Activated CD4-positive, alpha-beta T cell treated with anti-CD3 and anti-CD28 coated beads, Interleukin-2, Interleukin-4, amounts not matched to agents 100 ng/mL and 50 ng/mL, durations not matched to agents 16 hours and 8 hours (primary cell): ENCODE results near the gene OSTM1.
"Not testable (repeated sequence)": the region's sequence is repeated elsewhere in the genome, so short reads cannot be mapped to it uniquely, and the experiment has no call there.

ENCODE experiments used
- DNase-seq: peaks from one replicate; pipeline ENCODE4 v3.0.0-alpha.2; 2020; ENCODE audit warnings: low spot score

OSTM1 gene

DNA sequence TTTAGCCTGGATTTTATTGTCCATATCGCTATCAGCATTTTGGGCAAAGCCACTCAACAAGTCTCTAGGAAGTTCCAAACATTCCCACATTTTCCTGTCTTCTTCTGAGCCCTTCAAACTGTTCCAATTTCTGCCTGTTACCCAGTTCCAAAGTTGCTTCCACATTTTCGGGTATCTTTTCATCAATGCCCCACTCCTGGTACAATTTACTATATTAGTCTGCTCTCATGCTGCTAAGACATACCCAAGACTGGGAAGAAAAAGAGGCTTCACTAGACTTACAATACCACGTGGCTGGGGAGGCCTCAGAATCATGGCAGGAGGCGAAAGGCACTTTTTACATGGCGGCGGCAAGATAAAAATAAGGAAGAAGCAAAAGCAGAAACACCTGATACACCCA is 58.3 kb downstream of the OSTM1 start:
- not testable (repeated sequence) for DNase-seq

DNA sequence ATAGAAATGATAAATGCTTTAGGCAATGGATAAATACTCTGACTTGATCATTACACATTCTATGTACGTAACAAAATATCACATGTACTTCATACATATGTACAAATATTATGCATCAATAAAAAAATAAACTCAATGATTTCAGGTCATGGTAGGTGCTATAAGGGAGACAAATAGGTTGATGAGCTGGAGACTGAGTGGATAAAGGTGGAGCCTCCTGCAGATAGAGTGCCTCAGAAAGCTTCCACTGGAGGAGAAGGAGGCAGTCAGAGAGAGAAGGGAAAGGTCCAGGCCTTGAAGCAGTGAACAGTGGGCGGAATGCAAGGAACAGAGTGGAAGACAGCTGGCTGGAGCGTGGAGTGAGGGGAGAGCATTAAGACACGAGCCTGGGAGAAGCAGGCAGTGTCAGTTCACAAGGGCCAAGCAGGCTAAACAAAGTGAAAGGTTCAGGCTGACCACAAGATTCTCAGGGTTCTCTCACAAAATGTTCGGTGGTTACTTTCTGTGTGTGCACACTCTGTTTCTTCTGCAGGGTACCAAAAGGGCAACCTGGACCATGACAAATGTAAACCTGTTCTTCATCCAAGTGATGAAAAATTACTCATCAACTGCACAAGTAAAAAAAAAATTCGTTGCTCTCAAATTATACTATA is 60.6 kb downstream of the OSTM1 start:
- DNase-seq = no peak

DNA sequence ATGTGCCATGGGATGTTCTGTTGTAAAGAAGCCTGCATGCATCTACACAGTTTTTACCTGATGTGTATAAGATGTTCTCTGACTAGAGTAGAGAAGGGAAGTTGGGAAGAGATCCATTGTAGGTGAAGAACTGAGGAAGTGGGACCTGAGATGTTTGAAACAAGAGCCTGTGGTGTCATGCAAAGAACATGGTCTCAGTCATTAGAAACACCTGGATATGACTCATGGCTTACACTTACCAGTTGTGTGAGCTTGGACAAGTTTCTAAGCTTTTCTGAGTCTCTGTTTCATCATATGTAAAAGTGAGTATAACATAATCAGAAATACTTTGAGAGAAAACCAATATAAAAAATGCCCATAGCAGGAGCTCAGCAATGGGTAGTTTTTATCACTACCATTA is 64.6 kb downstream of the OSTM1 start:
- DNase-seq = no peak

DNA sequence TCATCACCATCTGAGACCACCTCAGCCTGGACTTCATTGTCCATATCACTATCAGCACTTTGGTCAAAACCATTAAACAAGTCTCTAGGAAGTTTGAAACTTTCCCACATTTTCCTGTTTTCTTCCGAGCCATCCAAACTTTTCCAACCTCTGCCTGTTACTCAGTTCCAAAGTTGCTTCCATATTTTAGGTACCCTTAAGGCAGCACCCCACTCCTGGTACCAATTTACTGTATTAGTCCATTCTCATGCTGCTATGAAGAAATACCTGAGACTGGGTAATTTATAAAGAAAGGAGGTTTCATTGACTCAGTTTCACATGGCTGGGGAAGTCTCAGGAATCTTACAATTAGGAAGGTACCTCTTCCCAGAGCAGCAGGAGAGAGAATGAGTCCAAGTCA is 65.3 kb downstream of the OSTM1 start:
- not testable (repeated sequence) for DNase-seq

DNA sequence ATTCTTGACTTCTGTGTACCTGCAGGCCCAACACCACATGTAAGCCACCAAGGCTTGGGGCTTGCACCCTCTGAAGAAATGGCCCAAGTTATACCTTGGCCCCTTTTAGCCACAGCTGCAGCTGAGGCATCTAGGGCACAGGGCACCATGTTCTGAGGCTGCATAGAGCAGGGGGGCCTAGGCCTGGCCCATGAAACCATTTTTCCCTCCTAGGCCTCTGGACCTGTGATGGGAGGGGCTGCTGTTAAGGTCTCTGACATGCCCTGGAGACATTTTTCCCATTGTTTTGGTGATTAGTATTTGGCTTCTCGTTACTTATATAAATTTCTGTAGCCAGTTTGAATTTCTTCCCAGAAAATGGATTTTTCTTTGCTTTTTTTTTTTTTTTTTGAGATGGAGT is 66.2 kb downstream of the OSTM1 start:
- no peak for DNase-seq

DNA sequence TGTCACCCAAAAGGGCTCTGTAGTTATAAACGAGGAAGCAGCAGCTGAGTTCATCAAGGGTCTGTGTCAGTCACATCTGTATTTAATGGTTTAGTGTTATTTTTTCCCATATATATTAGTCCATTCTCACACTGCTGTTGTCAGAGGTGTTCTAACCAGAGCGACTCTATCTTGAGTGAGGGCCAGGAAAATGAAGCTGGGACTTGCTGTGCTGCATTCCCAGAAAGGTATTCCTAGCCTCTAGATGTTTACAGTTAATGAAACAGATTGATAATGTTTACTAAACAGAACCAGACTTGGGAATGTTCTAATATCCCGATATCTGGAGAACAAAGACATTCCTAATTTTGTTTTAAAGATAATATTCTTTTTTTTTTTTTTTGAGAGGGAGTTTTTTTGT is 68.6 kb downstream of the OSTM1 start:
- DNase-seq = no peak

DNA sequence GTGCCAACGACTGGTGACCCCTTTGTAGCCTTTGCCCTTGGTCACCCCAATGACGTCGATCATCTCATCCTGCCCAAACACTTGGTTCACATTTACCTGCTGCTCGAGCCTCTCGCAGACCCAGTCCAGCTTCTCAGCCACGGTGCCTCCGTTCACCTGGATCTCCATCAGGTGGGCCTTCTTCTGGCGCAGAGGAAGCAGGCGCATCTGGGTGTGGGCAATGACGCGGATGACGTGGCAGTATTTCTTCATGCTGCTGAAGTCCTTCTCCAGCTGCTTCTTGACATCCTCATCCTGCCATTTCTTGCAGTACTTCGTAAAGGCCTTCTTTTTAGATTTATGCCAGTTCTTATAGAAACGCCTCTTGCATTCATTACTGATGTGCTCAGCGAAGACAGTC is 69.7 kb downstream of the OSTM1 start:
- DNase-seq = no peak

DNA sequence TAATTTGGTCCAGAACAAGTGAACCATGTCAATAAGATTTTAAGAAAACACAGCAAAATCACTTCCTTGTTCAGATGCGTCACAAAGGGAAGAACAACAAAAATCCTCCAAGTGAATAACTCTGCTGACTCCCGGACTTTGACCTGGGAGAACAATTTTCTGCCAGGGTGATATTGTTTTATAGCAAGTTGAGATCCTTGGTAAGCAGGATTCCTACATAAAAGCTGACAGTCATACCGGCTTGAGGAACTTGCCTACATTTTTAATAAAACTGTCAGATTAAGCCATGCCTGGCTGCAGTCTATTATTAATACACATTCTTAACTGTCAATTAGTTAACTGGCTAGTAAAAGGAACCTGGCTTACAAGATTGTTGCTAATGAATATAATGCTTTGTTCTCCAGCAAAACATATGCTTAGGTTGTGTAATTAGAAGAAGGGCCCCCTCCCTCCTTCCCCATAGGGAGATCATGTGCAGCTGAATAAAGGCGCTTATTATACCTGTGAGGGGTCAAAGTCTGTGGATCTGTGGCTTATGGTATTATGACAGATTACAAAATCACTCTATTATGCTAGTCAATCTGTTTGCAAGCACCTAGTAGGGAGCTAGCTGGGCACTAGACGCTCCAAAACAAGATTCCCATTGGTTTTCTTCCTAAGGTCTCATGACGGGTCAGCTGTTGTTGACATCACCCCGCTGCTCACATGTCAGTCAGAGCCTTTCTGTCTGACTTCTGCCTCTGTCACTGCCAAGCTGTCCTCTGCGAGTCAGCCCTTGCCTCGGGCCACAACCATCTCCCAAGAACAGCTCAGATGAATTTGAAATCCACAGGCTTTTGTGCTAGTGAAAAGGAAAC is 71.9 kb downstream of the OSTM1 start:
- no peak for DNase-seq

DNA sequence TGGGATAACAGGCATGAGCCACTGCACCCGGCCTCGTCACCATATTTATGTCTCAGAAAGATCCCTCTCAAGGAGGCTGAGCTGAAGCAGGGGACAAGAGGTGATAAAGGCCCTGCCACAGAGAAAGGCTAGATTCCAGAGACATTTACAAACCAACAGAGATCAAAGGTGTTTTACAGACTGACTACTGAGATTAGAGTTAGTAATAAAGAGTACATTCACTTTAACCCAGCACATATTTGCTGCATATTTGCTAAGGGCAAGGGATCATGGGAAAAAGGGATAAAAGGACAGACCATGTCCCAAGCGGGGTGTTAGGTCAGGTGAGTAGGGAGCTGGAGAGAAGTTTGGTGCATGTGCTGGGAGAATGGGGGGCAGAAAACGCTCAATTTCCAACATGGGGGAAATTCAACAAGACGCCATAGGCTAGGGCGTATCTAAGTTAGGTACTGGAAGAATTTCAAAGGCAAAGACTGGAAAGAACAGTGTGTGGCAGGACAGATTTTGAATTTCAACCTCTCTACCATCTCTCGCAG is 72.8 kb downstream of the OSTM1 start:
- DNase-seq = no peak

DNA sequence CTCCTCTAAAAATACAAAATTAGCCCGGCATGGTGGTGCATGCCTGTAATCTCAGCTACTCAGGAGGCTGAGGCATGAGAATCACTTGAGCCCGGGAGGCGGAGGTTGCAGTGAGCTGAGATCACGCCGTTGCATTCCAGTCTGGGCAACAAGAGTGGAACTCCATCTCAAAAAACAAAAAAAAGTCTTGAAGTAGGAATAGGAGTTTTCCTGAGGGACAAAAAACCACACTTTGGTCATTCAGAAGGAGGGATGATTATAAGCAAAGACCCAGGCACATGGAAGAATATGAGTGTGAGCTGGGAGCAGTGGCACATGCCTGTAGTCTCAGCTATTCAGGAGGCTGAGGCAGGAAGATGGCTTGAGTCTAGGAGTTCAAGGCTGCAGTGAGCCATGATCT is 74.3 kb downstream of the OSTM1 start:
- not testable (repeated sequence) for DNase-seq

DNA sequence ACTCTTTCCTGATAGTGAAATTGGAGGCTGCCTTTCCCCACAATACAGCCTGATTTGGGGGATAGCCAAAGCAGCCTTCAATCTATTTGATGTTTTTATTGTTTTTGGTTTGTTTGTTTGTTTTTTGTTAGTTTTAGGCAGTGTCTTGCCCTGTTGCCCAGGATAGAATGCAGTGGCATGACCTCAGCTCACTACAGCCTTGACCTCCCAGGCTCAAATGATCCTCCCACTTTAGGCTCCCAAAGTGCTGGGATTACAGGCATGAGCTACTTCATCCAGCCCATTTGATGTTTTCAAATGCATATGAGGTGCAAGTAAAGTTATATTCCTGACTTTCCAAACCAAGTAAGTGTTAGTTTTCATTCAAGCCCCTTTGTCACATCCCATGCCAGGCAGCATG is 75.2 kb downstream of the OSTM1 start:
- no peak for DNase-seq

DNA sequence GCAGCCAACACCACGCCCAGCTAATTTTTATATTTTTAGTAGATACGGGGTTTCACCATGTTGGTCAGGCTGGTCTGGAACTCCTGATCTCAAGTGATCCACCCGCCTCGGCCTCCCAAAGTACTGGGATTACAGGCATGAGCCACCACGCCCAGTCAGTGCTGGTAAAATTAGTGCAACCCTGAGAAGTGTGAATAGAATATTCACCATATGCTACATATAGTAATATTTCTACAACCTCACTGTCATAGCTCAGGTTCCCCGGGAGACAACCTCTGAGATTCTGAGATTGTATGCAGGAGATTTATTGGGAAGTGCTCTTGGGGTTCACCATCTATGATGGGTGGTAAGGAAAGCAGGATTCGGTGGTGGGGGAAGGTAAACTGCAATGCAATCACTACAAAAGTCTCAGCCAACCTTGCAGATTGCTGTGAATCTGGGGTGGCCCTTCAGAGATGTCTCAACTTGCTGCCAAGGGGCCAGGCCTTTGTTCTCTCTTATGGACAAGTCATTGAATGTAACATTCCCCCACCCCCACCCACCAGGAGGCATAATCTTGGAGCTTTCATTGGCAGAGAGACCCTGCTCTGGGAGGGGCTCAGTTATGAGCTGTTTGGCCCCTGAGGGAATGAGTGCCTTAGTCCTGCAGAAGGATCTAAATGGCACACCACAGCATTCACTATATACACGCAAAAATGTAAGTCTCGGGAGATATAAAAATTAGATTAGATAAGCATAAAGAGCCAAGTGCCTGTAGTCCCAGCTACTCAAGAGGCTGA is 82.6 kb downstream of the OSTM1 start:
- DNase-seq = no peak
